Skeletal muscle tissue (tissue), 4 donors: Measurements from ENCODE around the gene FBXL2. TPM values are rescaled to one million over a fixed set of nuclear protein-coding genes. Genes with fewer than 3 reads are reported as not detected.
"Not testable (repeated sequence)": the region's sequence is repeated elsewhere in the genome, so short reads cannot be mapped to it uniquely, and the experiment has no call there.

Experiments
- H3K27ac ChIP-seq: one replicate; pipeline ENCODE4 v1.7.0; 2013; ENCODE audit warnings: mild to moderate bottlenecking, low read depth, low read length, inconsistent platforms
- H3K27me3 ChIP-seq, 3 donors: one replicate each; pipeline ENCODE4 v1.7.0; 2013; ENCODE audit warnings: low read length in 3 of 3; ENCODE audit not compliant: control insufficient read depth in 3 of 3, insufficient read depth in 3 of 3
- H3K36me3 ChIP-seq, 3 donors: one replicate each; pipeline ENCODE4 v1.7.0; 2013; ENCODE audit warnings: low read length in 3 of 3; ENCODE audit not compliant: control insufficient read depth in 3 of 3, insufficient read depth in 3 of 3
- H3K4me1 ChIP-seq, 3 donors: one replicate each; pipeline ENCODE4 v1.7.0; 2013; ENCODE audit warnings: low read length in 3 of 3, mild to moderate bottlenecking in 3 of 3; ENCODE audit not compliant: control insufficient read depth in 3 of 3, insufficient read depth in 3 of 3
- H3K4me3 ChIP-seq, 3 donors: one replicate each; pipeline ENCODE4 v1.7.0; 2013; ENCODE audit warnings: low read length in 3 of 3
- H3K9ac ChIP-seq, 3 donors: one replicate each; pipeline ENCODE4 v1.7.0; 2013; ENCODE audit warnings: low read length in 3 of 3, mild to moderate bottlenecking in 3 of 3, moderate library complexity in 2 of 3, low read depth in 1 of 3
- H3K9me3 ChIP-seq, 3 donors: one replicate each; pipeline ENCODE4 v1.7.0; 2013; ENCODE audit warnings: low read length in 3 of 3; ENCODE audit not compliant: control insufficient read depth in 3 of 3
- total RNA-seq: library from RNA; depleted of rRNA; stranded (reverse); fragments of >200 nt; gene quantifications from one replicate; pipeline ENCODE4 v1.2.3, GENCODE V29; 2014
- donor health status: Osteomylitis.

The FBXL2 gene
- total RNA-seq, 1 donor from 2014 or later, result 7.8 TPM

GRCh38 chr3:33313331-33313730 is 36.1 kb downstream of the FBXL2 start:
- Histone ChIP-seq H3K4me1 (no peaks in the 10 kb centered on the region), H3K36me3 (no peaks in the 10 kb centered on the region)

GRCh38 chr3:33314993-33315392 is 37.8 kb downstream of the FBXL2 start:
- Histone ChIP-seq H3K27ac (no peak overlapping the region), H3K36me3 (no peaks in the 10 kb centered on the region), H3K4me1 (no peaks in the 10 kb centered on the region), H3K9ac (no peak overlapping the region), H3K27me3 (no peaks in the 10 kb centered on the region), H3K4me3 (no peak overlapping the region), H3K9me3 (no peaks in the 10 kb centered on the region)

More at GRCh38 chr3:33313331-33313730, 36.1 kb downstream of the FBXL2 start:
- H3K27me3 ChIP-seq, result no peaks in the 10 kb centered on the region
- no peak overlapping the region for H3K4me3 ChIP-seq
- H3K27ac ChIP-seq, result no peak overlapping the region
- H3K9me3 ChIP-seq, result no peaks in the 10 kb centered on the region
- no peak overlapping the region for H3K9ac ChIP-seq

GRCh38 chr3:33315826-33316225 is 38.6 kb downstream of the FBXL2 start:
- Histone ChIP-seq H3K9ac (no peak overlapping the region), H3K4me3 (no peak overlapping the region)

GRCh38 chr3:33317963-33318709 is 40.9 kb downstream of the FBXL2 start:
- Histone ChIP-seq H3K9ac (no peak overlapping the region), H3K4me3 (no peak overlapping the region), H3K36me3 (no peaks in the 10 kb centered on the region), H3K9me3 (no peaks in the 10 kb centered on the region), H3K27ac (no peak overlapping the region), H3K4me1 (no peaks in the 10 kb centered on the region), H3K27me3 (no peaks in the 10 kb centered on the region)

More at GRCh38 chr3:33315826-33316225, 38.6 kb downstream of the FBXL2 start:
- no peaks in the 10 kb centered on the region for H3K27me3 ChIP-seq
- H3K36me3 ChIP-seq, result no peaks in the 10 kb centered on the region
- H3K4me1 ChIP-seq, result no peaks in the 10 kb centered on the region
- no peak overlapping the region for H3K27ac ChIP-seq
- no peaks in the 10 kb centered on the region for H3K9me3 ChIP-seq

GRCh38 chr3:33318710-33319380 is 41.6 kb downstream of the FBXL2 start:
- Histone ChIP-seq H3K9me3 (no peaks in the 10 kb centered on the region), H3K27me3 (no peaks in the 10 kb centered on the region), H3K36me3 (no peaks in the 10 kb centered on the region), H3K4me1 (no peaks in the 10 kb centered on the region), H3K4me3 (no peak overlapping the region), H3K9ac (no peak overlapping the region), H3K27ac (no peak overlapping the region)

GRCh38 chr3:33322412-33322811 is 45.2 kb downstream of the FBXL2 start:
- Histone ChIP-seq H3K4me3 (no peak overlapping the region), H3K4me1 (no peaks in the 10 kb centered on the region), H3K9me3 (no peaks in the 10 kb centered on the region), H3K36me3 (no peaks in the 10 kb centered on the region), H3K27me3 (no peaks in the 10 kb centered on the region), H3K27ac (no peak overlapping the region), H3K9ac (no peak overlapping the region)

- no peaks in the 10 kb centered on the region for H3K4me1 ChIP-seq
- H3K27me3 ChIP-seq, result no peaks in the 10 kb centered on the region
- no peak overlapping the region for H3K4me3 ChIP-seq
- no peak overlapping the region for H3K9ac ChIP-seq
- H3K9me3 ChIP-seq, result peaks cover 2% of the 10 kb centered on the region in 3 donors
- H3K27ac ChIP-seq, result no peak overlapping the region
- H3K36me3 ChIP-seq, result no peaks in the 10 kb centered on the region
Observed at GRCh38 chr3:33331414-33331813, 54.2 kb downstream of the FBXL2 start.

GRCh38 chr3:33334364-33334763 is 57.1 kb downstream of the FBXL2 start:
- Histone ChIP-seq H3K4me1 (no peaks in the 10 kb centered on the region), H3K9me3 (peaks cover 2% of the 10 kb centered on the region in 3 donors), H3K36me3 (no peaks in the 10 kb centered on the region), H3K27me3 (no peaks in the 10 kb centered on the region), H3K27ac (no peak overlapping the region), H3K9ac (no peak overlapping the region), H3K4me3 (no peak overlapping the region)

GRCh38 chr3:33338936-33339465 is 61.8 kb downstream of the FBXL2 start:
- H3K27ac ChIP-seq, H3K4me3 ChIP-seq, H3K36me3 ChIP-seq, H3K27me3 ChIP-seq, H3K4me1 ChIP-seq, H3K9me3 ChIP-seq, H3K9ac ChIP-seq: not testable (repeated sequence)

- no peak overlapping the region for H3K27ac ChIP-seq
- no peak overlapping the region for H3K9ac ChIP-seq
- no peaks in the 10 kb centered on the region for H3K27me3 ChIP-seq
- H3K4me1 ChIP-seq, result no peaks in the 10 kb centered on the region
- no peaks in the 10 kb centered on the region for H3K9me3 ChIP-seq
- no peaks in the 10 kb centered on the region for H3K36me3 ChIP-seq
- H3K4me3 ChIP-seq, result no peak overlapping the region
Observed at GRCh38 chr3:33339758-33340157, 62.5 kb downstream of the FBXL2 start.
